ENCODE measurements around the gene THEMIS. TPM values are rescaled to one million over a fixed set of nuclear protein-coding genes. Genes with fewer than 3 reads are reported as not detected.

THEMIS gene, protein sequence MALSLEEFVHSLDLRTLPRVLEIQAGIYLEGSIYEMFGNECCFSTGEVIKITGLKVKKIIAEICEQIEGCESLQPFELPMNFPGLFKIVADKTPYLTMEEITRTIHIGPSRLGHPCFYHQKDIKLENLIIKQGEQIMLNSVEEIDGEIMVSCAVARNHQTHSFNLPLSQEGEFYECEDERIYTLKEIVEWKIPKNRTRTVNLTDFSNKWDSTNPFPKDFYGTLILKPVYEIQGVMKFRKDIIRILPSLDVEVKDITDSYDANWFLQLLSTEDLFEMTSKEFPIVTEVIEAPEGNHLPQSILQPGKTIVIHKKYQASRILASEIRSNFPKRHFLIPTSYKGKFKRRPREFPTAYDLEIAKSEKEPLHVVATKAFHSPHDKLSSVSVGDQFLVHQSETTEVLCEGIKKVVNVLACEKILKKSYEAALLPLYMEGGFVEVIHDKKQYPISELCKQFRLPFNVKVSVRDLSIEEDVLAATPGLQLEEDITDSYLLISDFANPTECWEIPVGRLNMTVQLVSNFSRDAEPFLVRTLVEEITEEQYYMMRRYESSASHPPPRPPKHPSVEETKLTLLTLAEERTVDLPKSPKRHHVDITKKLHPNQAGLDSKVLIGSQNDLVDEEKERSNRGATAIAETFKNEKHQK
- total RNA-seq, result 1 to 10 TPM in 2 of 3 donors, under 1 TPM in 1; 0.96 to 2.6 (median 1.3) TPM

DNA sequence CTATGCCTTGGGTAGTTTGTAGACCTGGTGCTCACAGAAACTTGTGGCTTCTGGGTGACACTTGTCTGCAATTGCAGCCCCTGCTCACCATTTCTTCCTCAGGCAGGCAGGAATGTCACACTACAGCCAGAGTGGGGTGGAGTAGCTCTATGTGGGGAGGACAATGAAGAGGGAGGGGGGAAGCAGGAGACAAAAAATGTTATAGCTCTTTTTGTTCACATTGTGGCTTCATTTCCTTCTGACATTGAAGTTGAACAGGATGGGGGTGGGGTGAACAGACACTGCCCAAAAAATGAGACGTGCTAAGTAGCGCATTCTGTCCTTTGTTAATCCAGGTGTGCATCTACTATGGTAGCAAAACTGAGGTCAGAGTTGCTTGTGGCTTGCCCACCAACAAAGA lies at the start of gene THEMIS:
Gene THEMIS (minus strand): TSS at position 124 of the 400 bp plus-strand sequence. CDS start 126 bp downstream, outside the sequence.
- Histone ChIP-seq H3K4me1 (no peaks in the 10 kb centered on the region), H3K4me3 (peak within 1 kb of the TSS in 1 of 3 donors; percentile 13), H3K27ac (no peak within 1 kb of the TSS), H3K9me3 (peaks cover 0 to 3% of the 10 kb centered on the region in 2 donors), H3K27me3 (no peaks in the 10 kb centered on the region), H3K36me3 (no peaks in the 10 kb centered on the region)
- no peak for DNase-seq (ENCODE audit: low spot score in 2 of 2)
- intact Hi-C loops (cut with DNase I; ENCODE audit: low total_unique reads), result no loop called here
- TF ChIP-seq POLR2AphosphoS5 (IDR thresholded peaks at IDR 0.05) (no peak), POLR2A (IDR thresholded peaks at IDR 0.05) (no peak)
- TF ChIP-seq, protein P1, sequence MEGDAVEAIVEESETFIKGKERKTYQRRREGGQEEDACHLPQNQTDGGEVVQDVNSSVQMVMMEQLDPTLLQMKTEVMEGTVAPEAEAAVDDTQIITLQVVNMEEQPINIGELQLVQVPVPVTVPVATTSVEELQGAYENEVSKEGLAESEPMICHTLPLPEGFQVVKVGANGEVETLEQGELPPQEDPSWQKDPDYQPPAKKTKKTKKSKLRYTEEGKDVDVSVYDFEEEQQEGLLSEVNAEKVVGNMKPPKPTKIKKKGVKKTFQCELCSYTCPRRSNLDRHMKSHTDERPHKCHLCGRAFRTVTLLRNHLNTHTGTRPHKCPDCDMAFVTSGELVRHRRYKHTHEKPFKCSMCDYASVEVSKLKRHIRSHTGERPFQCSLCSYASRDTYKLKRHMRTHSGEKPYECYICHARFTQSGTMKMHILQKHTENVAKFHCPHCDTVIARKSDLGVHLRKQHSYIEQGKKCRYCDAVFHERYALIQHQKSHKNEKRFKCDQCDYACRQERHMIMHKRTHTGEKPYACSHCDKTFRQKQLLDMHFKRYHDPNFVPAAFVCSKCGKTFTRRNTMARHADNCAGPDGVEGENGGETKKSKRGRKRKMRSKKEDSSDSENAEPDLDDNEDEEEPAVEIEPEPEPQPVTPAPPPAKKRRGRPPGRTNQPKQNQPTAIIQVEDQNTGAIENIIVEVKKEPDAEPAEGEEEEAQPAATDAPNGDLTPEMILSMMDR (IDR thresholded peaks at IDR 0.05), result no peak

DNA sequence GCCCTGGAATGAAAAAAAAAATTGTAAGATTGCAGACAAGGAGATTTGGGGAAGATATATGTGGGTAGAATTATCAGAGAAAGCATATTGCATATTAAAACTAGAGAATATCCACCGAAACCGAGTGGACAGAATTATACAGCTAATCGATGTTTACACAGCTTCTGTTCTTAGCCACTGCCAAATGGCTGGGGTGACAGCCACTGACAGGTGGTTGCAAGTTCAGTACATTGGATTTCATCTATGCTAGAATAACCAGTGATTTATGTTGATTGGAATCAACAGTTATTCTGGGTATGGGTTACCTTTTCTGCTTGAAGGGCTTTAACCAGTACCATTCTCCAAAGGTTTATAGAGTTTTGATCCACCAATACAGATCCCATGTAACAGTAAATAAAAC lies 48.4 kb upstream of the THEMIS start:
- H3K27ac ChIP-seq, result no peak overlapping the region
- no peak for DNase-seq (ENCODE audit: low spot score in 2 of 2)
- no peaks in the 10 kb centered on the region for H3K36me3 ChIP-seq
- no peaks in the 10 kb centered on the region for H3K4me1 ChIP-seq
- H3K4me3 ChIP-seq, result no peak overlapping the region
- intact Hi-C loops (cut with DNase I; ENCODE audit: low total_unique reads), result no loop called here
- H3K27me3 ChIP-seq, result no peaks in the 10 kb centered on the region
- TF ChIP-seq POLR2A (IDR thresholded peaks at IDR 0.05) (no peak), POLR2AphosphoS5 (IDR thresholded peaks at IDR 0.05) (no peak)
- TF ChIP-seq, protein P1 (IDR thresholded peaks at IDR 0.05), result no peak
- peaks cover 0 to 4% of the 10 kb centered on the region in 2 donors for H3K9me3 ChIP-seq

DNA sequence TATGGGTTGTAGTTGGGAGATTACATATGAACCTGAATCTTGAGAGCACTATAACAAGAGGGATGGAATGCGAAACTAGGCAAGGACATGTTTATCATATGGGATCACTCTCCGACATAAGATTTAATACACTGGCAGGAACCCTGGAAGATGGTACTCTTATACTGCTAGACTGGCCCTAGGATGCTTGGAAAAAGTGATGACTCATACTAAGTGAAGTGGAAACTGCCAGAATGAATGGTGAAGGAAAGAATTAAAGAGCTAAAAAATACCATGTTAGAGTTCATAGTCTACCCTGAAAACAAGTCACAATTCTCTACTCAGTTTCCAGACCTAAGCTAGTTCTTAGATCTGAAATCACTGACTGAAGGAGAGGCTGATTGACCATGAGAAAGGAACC lies 45.5 kb upstream of the THEMIS start:
- Histone ChIP-seq H3K36me3 (no peaks in the 10 kb centered on the region), H3K27ac (no peak overlapping the region), H3K4me1 (no peaks in the 10 kb centered on the region), H3K9me3 (peaks cover 0 to 4% of the 10 kb centered on the region in 2 donors), H3K4me3 (no peak overlapping the region), H3K27me3 (no peaks in the 10 kb centered on the region)
- intact Hi-C loops (cut with DNase I; ENCODE audit: low total_unique reads), result no loop called here
- no peak for DNase-seq (ENCODE audit: low spot score in 2 of 2)
- TF ChIP-seq POLR2AphosphoS5 (IDR thresholded peaks at IDR 0.05), result no peak
- TF ChIP-seq POLR2A (IDR thresholded peaks at IDR 0.05), result no peak
- TF ChIP-seq, protein P1 (IDR thresholded peaks at IDR 0.05), result no peak

DNA sequence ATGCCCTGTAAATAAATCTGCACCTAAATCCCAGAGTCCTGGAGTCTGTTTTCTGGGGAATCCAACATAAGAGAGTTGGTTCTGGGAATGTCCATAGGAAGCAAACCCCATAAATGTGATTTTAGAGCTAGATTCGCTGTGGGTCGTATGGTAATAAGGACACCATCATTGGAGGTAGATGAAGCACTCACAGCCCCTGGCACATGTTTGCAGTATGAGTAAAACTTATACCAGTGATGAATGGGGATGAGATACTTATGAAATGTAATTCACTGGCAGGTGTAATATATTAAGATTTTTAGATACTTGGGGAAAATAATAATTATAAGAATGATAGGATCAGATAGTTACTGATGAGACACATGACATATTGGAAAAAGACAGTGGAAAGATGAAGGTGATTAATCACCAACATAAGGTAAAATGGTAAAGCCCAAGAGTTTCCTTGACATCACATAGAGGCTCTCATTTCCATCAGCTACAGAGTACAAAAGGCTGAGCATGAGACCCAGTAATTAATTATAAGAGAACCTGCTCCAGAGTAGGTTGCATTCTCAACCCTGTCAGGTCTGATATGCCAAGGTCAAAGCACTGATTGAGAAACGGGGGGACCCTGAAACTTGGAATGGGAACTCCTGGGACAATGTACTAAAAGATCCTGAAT lies 44.7 kb upstream of the THEMIS start:
- TF ChIP-seq POLR2A (IDR thresholded peaks at IDR 0.05) (no peak), POLR2AphosphoS5 (IDR thresholded peaks at IDR 0.05) (no peak)
- TF ChIP-seq, protein P1 (IDR thresholded peaks at IDR 0.05), result no peak
- no peaks in the 10 kb centered on the region for H3K36me3 ChIP-seq
- intact Hi-C loops (cut with DNase I; ENCODE audit: low total_unique reads), result no loop called here
- H3K27me3 ChIP-seq, result no peaks in the 10 kb centered on the region
- H3K9me3 ChIP-seq, result peaks cover 0 to 4% of the 10 kb centered on the region in 2 donors
- no peak for DNase-seq (ENCODE audit: low spot score in 2 of 2)
- no peak overlapping the region for H3K4me3 ChIP-seq
- H3K4me1 ChIP-seq, result no peaks in the 10 kb centered on the region
- H3K27ac ChIP-seq, result no peak overlapping the region
